ENCODE measurements around the gene ARHGAP22. TPM values are rescaled to one million over a fixed set of nuclear protein-coding genes. Genes with fewer than 3 reads are reported as not detected.

ARHGAP22 gene
- total and polyA plus RNA-seq, 2 of the 4 experiments (the other 2 are of a cell fraction): 28.3 to 30.2 TPM

- WGBS, 2 experiments (ENCODE audit: extremely low coverage in 2 of 2, insufficient read length in 1 of 2): no CpG with 5 or more reads among the region's 3 CpGs
These were observed 88.0 kb downstream of the ARHGAP22 start for GRCh38 chr10:48516911-48517310.

More at GRCh38 chr10:48516911-48517310, 88.0 kb downstream of the ARHGAP22 start:
- no peak overlapping the region for H3K27ac ChIP-seq (ENCODE audit: insufficient read depth, low read length)
- H3K4me2 ChIP-seq (ENCODE audit: low read depth, low read length): no peak overlapping the region
- POLR2A ChIA-PET (ENCODE audit: unreplicated experiment): no interaction called here
- no peak overlapping the region for H2BK20ac ChIP-seq (ENCODE audit: low read depth, low read length)
- no peak overlapping the region for H2BK15ac ChIP-seq (ENCODE audit: low read depth, low read length)
- DNase-seq (no peak), ATAC-seq (ENCODE audit: low read depth) (no peak)
- H4K91ac ChIP-seq (ENCODE audit: insufficient read depth, low read depth, low read length): no peak overlapping the region
- BruUV-seq (replicated peaks): no TSS peak
- no peak overlapping the region for H3K4ac ChIP-seq (ENCODE audit: low read depth, low read length)
- no peak overlapping the region for H2BK120ac ChIP-seq (ENCODE audit: low read depth, low read length)
- H4K5ac ChIP-seq (ENCODE audit: low read depth, low read length): no peak overlapping the region
- H3K27me3 ChIP-seq (ENCODE audit: control insufficient read depth, insufficient read depth, low read length): no peaks in the 10 kb centered on the region
- no peak overlapping the region for H2AK5ac ChIP-seq (ENCODE audit: low read depth, low read length)
- H3K9ac ChIP-seq (ENCODE audit: low read depth, low read length): no peak overlapping the region
- no peaks in the 10 kb centered on the region for H3K4me1 ChIP-seq (ENCODE audit: control insufficient read depth, insufficient read depth, low read length)
- peaks cover 31 to 73% of the 10 kb centered on the region in 2 experiments for H3K79me1 ChIP-seq (ENCODE audit: low read depth in 1 of 2, low read length in 2 of 2)
- H3K4me3 ChIP-seq (ENCODE audit: insufficient read depth, low read depth, low read length): no peak overlapping the region
- H3K18ac ChIP-seq (ENCODE audit: low read depth, low read length): no peak overlapping the region
- no peak overlapping the region for H2BK5ac ChIP-seq (ENCODE audit: low read depth, low read length, poor library complexity, severe bottlenecking)
- in situ Hi-C loops (cut with MboI; ENCODE audit: low sequenced_read_pairs): loop anchor here (25.0 kb wide), 2 partner anchors 155 to 305 kb away; no protein-coding TSS in a partner anchor
- no peak overlapping the region for H4K8ac ChIP-seq (ENCODE audit: low read depth in 2 of 2, low read length in 2 of 2)
- H3K56ac ChIP-seq (ENCODE audit: extremely low read depth, insufficient read depth, low read length): no peak overlapping the region
- H3K9me3 ChIP-seq (ENCODE audit: control insufficient read depth, insufficient read depth, low read length): peaks cover 6% of the 10 kb centered on the region
- H2AK9ac ChIP-seq (replicated peaks; ENCODE audit: low read depth, low read length, poor library complexity): no peak overlapping the region
- H3K36me3 ChIP-seq (ENCODE audit: control insufficient read depth, insufficient read depth, low read length): no peaks in the 10 kb centered on the region; the same call in 1 of the 2 replicates
- intact Hi-C loops (cut with micrococcal nuclease): no loop called here
- peaks cover 7% of the 10 kb centered on the region for H3K9me1 ChIP-seq (ENCODE audit: insufficient read depth, low read length)
- CTCF ChIA-PET: interaction anchor here (0.6 kb wide), 1 partner anchor 1543 kb away, joined by 3 read pairs; no protein-coding TSS in a partner anchor
- peaks cover 14% of the 10 kb centered on the region for H4K20me1 ChIP-seq (ENCODE audit: insufficient read depth, low read length)
- no peak overlapping the region for H3K23ac ChIP-seq (ENCODE audit: low read depth, low read length)
- dilution Hi-C loops (cut with HindIII; ENCODE audit: low sequenced_read_pairs, unreplicated experiment): no loop called here
- H3K14ac ChIP-seq (replicated peaks; ENCODE audit: low read depth, low read length): no peak overlapping the region
- no peak overlapping the region for H2AFZ ChIP-seq (replicated peaks; ENCODE audit: low read length, poor library complexity)
- TF ChIP-seq FOS (IDR thresholded peaks at IDR 0.05; ENCODE audit: low read depth, low read length) (no peak), MAZ (IDR thresholded peaks at IDR 0.05; ENCODE audit: borderline replicate concordance, low read depth, low read length) (no peak), RAD21 (IDR thresholded peaks at IDR 0.05; ENCODE audit: low read length) (no peak), USF2 (IDR thresholded peaks at IDR 0.05; ENCODE audit: low read depth, low read length) (no peak), ELK1 (IDR thresholded peaks at IDR 0.05; ENCODE audit: borderline replicate concordance, low read depth, low read length) (no peak), POLR2A (IDR thresholded peaks at IDR 0.05; ENCODE audit: low read depth, low read length) (no peak), SMC3 (IDR thresholded peaks at IDR 0.05; ENCODE audit: low read depth, low read length) (no peak), CEBPB (IDR thresholded peaks at IDR 0.05; ENCODE audit: low read depth, low read length) (no peak), NFE2L2 (IDR thresholded peaks at IDR 0.05; ENCODE audit: low read depth, low read length) (no peak), MAFK (IDR thresholded peaks at IDR 0.05; ENCODE audit: low read depth, low read length) (no peak), MXI1 (IDR thresholded peaks at IDR 0.05; ENCODE audit: borderline replicate concordance, low read depth, low read length) (no peak), CHD1 (IDR thresholded peaks at IDR 0.05; ENCODE audit: low read depth, low read length) (no peak), RCOR1 (IDR thresholded peaks at IDR 0.05; ENCODE audit: insufficient replicate concordance, low read length) (no peak), RFX5 (IDR thresholded peaks at IDR 0.05; ENCODE audit: low read depth, low read length) (no peak), BHLHE40 (IDR thresholded peaks at IDR 0.05; ENCODE audit: low read depth, low read length) (no peak)
- TF ChIP-seq, protein P1, sequence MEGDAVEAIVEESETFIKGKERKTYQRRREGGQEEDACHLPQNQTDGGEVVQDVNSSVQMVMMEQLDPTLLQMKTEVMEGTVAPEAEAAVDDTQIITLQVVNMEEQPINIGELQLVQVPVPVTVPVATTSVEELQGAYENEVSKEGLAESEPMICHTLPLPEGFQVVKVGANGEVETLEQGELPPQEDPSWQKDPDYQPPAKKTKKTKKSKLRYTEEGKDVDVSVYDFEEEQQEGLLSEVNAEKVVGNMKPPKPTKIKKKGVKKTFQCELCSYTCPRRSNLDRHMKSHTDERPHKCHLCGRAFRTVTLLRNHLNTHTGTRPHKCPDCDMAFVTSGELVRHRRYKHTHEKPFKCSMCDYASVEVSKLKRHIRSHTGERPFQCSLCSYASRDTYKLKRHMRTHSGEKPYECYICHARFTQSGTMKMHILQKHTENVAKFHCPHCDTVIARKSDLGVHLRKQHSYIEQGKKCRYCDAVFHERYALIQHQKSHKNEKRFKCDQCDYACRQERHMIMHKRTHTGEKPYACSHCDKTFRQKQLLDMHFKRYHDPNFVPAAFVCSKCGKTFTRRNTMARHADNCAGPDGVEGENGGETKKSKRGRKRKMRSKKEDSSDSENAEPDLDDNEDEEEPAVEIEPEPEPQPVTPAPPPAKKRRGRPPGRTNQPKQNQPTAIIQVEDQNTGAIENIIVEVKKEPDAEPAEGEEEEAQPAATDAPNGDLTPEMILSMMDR (conservative IDR thresholded peaks at IDR 0.05; ENCODE audit: low read depth, low read length): no peak

Data from IMR-90 (cell line).